Fibroblast of peridontal ligament (primary cell): ENCODE data around the gene TINAG.

Experiments
- DNase-seq: peaks from one replicate; pipeline ENCODE4 v3.0.0-alpha.2; 2010; ENCODE audit errors: extremely low read depth

Gene TINAG

GRCh38 chr6:54307439-54307910 lies 766 bp upstream of the TINAG start:
- DNase-seq, result no peak

GRCh38 chr6:54308986-54309315 lies 710 bp downstream of the TINAG start:
- DNase-seq, result no peak

GRCh38 chr6:54310377-54311152 lies 2.3 kb downstream of the TINAG start:
- no peak for DNase-seq

DNA sequence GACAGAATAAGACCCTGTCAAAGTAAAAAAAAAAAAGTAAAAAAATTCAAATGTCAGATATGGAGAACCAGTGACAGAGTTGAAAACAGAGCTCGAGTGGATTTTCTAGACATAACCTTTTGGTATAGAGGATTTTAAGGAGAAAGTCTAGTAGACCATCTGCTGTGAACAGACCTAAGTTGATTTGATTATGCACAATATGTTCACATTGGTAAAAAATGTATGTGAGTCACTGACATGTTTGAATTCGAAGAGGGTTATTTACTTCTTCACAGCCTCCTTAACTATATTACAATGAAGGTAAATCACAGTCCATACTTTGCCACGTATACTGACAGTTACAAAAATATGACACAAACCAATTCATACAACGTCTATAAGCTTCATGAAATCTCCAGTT lies 7.4 kb downstream of the TINAG start:
- DNase-seq, result no peak

DNA sequence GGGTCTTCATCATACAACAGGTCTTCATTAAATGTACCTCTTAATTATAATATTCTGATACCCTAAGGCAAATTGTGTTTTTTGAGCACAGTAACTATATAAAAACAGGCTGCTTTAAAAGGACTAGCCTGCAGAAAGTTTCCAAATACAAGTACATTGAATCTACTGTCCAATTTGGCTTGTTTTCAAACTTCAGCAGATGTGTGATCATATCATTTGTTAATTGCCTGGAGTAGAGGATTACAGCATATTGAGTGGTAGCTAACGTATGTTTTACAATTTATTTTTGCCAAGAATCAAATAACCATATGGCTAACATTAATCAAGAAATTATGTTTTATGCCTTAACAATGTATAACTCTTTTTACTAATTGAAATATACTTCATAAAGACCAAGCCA lies 12.6 kb downstream of the TINAG start:
- DNase-seq, result no peak

- no peak for DNase-seq
Observed at GRCh38 chr6:54327631-54328030, 19.4 kb downstream of the TINAG start.

- DNase-seq, result peak; percentile 5
Observed at GRCh38 chr6:54331571-54331970, 23.3 kb downstream of the TINAG start.

- peak; percentile 98 for DNase-seq
Observed at GRCh38 chr6:54335871-54336270, 27.6 kb downstream of the TINAG start.

DNA sequence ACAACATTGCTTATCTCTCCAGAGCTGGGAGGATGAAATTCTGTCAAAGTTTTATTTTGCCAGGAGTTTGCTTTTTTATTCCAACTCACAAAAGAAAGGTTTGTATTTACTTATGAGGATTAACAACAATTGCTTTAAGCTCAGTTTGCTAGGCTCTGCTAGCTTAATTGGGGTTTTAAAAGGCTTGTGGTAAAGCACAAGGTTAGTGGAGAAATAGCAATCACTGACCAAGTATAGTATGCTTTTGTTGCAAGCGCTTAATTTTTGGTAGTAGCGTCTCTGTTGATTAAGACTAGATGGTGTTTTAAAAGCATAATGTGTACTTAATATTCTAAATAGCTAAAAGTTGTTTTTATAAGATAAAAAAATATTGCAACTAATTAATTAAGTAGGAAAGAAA lies 45.7 kb downstream of the TINAG start:
- peak; percentile 4 for DNase-seq

DNA sequence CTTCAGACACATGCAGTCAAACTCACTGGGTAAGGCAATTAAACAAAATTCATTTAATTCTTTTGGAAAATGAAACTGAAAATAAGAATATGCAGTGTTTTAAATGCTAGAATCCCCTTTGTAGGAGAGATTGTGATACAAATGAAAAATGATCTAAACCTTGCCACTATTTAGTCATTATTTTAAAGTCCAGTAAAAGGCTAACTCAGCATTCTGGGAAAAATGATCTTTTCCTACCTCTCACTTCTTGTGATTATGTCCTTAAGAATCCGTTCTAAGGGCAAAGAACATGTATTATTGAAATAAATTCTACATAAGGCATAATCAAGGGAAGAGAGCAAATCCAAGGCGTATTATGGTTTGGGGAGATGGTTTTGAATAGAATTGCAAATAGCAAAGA lies 46.4 kb downstream of the TINAG start:
- peak; percentile 6 for DNase-seq

GRCh38 chr6:54357141-54357540 lies 48.9 kb downstream of the TINAG start:
- no peak for DNase-seq

DNA sequence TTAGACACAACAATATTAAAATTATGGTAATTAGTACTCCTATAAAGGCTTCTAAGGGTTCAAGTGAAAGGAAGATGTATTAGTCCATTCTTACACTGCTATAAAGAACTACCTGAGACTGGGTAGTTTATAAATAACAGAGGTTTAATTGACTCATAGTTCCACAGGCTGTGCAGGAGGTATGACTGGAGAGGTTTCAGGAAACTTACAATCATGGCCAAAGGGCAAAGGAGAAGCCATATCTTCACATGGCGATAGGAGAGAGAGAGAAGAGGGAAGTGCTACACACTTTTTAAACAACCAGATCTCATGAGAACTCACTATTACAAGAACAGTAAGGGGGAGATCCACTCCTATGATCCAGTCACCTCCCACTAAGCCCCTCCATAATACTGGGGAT lies 52.9 kb downstream of the TINAG start:
- no peak for DNase-seq

GRCh38 chr6:54361734-54362133 lies 53.5 kb downstream of the TINAG start:
- DNase-seq, result no peak

GRCh38 chr6:54366667-54367327 lies 58.6 kb downstream of the TINAG start:
- peak; percentile 7 for DNase-seq

GRCh38 chr6:54377776-54378175 lies 69.5 kb downstream of the TINAG start:
- DNase-seq, result peak; percentile 30

GRCh38 chr6:54386295-54386694 lies 78.1 kb downstream of the TINAG start:
- DNase-seq, result no peak

DNA sequence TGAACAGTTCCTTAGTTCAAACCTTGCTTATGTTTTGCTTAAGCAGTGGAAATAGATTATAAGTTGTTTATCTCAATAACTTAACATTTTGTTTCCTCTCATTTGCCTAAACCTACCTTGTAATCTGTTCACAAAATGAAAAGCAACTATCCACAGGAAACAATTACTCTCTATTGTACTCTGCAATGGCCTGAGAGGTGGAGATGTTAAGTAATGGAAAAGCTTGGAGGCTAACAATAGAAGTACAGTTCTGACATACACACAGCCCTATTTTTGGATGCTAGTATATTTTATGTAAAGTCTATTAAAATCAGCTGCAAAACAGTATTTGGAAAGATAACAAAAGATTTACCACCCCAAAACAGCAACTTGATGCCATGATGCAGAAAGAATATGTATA lies 82.1 kb downstream of the TINAG start:
- no peak for DNase-seq

- no peak for DNase-seq
Observed at GRCh38 chr6:54391577-54391976, 83.3 kb downstream of the TINAG start.

GRCh38 chr6:54403096-54403495 lies 94.9 kb downstream of the TINAG start:
- no peak for DNase-seq

DNA sequence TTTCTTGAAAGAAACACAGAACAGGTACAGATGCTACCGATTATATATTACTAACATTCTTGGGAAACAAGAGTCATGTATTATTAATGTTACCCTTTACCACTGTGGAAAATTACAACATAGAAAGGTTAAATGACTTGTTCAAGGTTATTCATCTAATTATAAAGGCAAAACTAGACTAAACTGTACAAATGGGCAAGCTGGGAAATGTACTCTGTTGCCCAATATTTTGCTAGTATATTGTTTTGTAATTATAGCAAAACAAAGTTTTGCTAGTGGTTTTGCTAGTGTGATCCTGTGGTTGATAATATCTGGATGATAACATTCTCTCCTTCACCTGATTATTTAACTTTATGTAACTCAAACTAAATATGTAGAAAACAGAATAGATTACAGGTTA lies 96.5 kb downstream of the TINAG start:
- no peak for DNase-seq

DNA sequence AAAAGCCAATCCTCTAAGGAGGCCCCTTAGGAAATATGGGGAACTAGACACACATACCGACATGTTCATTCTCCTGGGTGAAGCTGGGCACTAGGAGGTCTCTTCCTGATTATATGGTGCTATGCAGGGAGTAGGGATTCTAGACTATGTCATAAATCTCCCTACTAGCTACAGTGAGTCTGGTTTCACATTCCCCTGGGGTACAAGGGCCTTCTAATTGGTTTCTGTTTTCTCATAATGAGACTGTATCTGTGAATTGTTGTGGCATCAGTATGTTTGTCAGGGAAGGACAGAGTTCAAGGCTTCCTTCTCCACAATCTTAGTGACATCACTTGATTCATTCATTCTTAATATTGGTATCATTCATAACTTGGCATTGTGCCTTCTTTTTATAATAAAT lies 103.5 kb downstream of the TINAG start:
- no peak for DNase-seq

GRCh38 chr6:54415517-54415916 lies 107.3 kb downstream of the TINAG start:
- no peak for DNase-seq

DNA sequence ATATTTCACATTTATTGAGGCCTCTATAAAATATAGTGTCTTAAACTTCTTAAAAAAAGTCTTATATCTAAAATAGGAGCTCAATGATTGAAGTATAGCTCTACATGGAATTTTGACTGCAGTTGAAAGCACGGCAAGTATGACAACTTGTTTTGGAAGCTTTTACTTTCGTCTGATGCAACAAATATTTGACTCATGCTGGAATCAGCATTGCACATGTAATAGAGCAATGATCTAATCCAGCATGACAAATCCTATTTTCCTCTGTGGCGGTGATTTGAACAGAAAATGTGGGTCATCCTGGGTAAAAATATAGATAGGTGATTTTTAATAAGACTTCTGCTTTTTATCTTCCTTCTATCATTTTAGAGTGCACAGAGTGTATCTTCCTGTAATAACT lies 111.6 kb downstream of the TINAG start:
- peak; percentile 96 for DNase-seq

- DNase-seq, result no peak
Observed at GRCh38 chr6:54426995-54427394, 118.8 kb downstream of the TINAG start.
